GM19238 (cell line): Measurements from ENCODE around the gene LEAP2.

Source experiments
- DNase-seq: peaks from one replicate; pipeline ENCODE4 v3.0.0; 2011; ENCODE audit warnings: low spot score; ENCODE audit not compliant: insufficient read length

Gene LEAP2, protein sequence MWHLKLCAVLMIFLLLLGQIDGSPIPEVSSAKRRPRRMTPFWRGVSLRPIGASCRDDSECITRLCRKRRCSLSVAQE

DNA sequence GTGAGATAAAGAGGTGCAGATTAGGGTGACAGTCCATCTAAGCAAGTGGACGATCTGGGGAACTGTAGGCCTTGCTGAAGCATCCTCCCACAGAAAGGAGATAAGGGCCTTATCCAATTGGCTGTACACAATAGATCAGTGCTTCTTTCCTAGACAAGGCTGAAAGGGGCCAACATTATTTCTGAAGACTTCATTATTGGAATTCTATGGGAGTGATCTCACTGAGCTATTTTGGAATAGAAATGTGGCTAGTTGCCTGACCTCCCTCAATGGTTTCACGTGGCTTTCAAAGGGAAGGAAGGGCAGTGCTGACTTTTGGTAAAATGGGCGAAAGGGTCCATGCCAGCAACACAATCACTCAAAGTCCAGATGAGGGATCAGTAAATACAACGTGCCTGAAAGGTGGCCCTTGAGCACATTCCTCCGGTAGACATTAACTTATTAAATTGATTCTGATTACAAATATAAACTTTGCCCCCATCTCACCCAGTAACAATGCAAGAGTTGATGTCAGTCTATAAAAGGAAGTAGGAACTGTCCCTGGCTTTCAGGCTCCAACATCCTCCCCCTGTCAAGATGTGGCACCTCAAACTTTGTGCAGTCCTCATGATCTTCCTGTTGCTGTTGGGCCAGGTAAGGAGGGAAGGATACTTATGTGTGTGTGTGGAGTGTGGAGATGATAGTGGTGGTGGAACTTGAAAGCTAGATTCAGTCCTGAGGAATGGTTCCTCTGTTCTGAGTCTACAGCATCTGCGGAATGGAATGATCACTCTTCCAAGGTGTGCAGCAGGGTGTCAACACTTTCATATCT, at the start of gene LEAP2:
LEAP2 (plus strand) TSS at position 550 of the 811 bp plus-strand sequence; CDS start at position 577, 27 bp downstream.
- no peak for DNase-seq

DNA sequence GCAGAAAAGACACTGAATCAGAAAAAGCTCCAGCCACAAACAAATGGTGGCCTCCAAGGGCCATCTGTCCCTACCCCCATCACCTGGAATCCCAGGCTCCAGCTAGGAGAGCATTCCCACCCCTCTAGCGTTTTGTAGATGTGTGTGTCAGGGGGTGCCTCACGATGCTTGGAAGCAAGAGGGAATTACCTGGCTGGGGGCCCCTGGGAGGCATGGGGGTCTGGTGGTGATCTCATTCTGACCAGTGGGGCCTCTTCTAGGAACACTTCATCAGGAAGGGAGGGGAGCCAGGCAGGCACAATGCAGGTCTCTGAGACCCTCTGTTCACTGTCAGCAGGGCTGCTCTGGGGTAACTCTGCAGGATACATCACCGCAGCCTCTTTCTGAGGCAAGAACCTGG, 49.0 kb upstream of the LEAP2 start:
- no peak for DNase-seq

DNA sequence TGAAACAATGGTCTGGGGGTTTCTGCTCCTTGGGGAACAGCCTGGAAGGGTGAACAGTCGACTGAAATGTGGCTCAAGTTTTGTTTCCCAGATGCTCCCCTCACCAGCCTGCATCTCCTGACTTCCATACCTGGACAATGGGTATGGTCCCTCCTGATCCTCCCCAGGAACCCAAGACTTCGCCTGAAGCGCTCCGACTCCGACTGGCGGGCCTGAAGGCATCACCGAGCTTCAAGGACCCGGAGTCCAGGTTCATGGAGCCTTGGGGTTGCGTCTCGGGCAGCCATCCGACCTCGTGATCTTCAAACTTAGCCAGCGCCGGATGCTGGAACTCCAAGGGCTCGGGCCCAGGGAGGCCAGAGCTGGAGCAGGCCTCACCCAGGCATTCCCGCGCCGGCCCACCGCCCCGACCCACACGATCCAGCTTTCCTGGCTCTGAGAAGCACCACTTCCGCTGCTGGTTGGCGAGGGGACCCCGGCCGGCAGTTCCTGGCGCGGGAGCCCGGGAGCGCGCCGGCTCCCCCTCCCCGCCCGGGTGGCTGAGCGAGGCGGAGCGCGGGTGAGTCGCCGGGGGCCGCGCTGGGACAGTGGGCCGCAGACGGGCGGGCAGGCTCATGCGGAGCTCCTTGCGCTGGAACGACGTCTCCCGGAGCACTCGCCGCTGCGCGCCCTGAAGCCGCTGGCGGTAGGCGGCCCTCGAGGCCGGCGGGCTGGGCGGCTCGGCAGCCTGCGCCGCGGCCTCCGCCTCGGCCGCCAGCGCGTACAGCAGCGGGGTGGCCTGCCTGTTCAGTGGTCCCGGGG, 48.2 kb upstream of the LEAP2 start:
- no peak for DNase-seq

DNA sequence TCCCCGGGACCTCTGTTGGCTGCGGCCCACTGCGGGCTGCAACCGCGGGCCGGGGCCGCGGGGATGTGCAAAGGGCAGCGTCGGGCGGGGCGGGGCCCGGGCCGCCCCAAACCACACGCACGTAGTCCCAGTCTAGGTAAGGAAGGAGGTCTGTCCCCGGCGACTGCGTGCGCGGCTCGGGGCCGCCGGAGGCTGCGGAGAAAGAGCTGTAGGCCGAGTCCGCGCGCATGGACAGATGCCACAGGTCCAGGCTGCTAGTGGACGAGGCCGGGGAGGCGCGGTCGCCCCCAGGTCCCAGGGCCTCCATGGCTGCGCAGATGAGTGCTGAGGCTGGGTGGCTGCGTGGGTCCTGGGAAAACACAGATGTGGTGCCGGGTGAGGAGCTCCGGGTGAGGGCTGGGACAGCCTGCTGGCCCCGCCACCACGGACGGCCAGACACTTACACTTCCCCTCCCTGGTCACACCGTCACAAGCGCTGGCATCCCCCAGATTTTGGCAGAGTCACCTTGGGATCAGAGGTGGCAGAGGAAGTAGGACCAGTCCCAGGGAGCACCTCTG, 47.6 kb upstream of the LEAP2 start:
- no peak for DNase-seq

DNA sequence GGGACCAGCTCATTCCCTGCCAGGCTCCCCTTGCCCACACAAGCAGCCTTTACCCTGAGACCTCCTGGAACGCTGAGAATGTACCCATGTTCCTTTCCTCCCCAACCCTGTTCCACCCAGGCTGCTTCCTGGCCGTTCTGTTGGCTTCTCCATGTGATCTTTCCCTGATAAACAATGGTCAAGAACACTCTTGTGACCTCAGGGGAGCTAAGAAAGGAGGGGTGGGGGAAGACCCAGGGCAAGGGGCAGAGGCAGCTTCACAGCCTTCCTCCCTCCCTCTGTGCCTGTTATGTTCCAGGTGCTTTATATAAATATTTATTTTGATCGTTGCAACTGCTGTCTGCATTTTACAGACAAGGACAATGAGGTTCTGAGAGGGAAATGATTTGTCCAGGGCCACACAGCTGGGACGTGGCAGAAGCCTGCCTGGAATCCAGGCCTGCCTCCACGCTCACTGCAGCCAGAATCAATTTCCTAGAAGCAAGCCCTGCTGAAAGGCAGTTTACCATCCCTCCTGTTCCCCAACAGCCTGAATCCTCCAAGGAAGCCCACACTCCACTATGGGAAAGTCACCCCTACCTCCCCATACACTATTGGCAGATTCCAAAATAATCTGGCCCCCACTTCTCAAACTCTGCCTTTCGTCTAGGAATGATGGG, 46.9 kb upstream of the LEAP2 start:
- DNase-seq: no peak

DNA sequence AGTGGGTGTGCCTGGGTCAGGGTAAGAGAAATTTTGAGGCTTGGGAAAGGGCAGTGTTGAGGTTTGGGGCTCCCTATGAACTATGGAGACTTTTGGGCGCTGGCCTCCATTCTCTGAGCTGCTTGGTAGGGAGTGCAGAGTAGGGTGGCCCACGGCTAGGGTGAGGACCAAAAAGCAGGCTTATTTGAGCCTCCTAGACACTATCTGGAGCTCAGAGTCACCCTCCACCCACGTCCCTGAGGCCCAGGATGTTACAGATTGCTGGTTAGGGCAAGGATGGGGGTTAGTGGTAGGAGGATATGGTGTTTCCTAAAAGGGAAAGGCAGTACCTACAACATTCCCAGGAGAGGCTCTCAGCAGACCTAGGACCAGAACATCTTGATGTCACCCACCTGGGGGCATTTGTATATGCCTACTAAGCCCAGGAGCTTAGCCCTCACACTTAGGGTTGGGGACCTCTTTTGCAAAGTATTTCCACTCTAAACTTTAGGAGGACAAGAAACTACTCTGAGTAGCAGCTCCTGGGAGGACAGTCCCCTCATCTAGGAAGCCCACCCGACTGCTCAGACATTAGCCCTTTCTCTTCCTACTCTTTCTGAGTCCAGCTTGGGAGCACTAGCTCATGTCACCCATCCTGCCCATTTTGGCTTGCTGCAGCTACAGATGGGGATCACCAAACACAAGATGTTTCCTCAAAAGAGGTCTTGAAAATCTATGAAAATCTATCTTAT, 45.4 kb upstream of the LEAP2 start:
- no peak for DNase-seq

DNA sequence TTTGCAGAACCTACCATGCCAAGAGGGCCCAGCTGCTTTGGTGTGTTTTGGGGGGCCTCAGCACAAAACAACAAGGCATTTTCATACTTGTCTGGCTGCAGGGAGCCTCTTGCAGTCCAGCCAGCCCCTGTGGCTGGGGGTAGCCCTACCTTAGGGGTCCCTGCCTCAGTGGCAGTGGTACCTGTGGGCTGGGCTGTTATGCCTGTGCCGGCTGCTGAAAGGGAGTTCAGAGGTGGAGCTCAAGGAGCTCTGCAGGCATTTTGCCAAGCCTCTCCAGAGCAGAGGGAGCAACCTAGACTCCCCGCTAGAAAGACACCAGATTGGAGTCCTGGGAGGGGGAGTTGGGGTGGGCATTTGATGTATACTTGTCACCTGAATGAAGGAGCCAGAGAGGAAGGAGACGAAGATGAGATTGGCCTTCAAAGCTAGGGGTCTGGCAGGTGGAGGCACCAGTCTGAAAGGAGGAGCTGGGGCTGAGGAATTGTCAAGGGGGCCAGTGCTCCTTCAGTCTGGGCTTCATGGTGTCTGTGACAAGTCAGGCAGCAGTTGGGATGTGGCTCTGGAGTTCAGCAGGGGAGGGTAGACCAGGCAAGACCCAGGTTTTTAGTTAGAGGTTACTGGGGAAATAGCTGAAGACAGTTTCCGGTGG, 44.5 kb upstream of the LEAP2 start:
- DNase-seq: no peak

DNA sequence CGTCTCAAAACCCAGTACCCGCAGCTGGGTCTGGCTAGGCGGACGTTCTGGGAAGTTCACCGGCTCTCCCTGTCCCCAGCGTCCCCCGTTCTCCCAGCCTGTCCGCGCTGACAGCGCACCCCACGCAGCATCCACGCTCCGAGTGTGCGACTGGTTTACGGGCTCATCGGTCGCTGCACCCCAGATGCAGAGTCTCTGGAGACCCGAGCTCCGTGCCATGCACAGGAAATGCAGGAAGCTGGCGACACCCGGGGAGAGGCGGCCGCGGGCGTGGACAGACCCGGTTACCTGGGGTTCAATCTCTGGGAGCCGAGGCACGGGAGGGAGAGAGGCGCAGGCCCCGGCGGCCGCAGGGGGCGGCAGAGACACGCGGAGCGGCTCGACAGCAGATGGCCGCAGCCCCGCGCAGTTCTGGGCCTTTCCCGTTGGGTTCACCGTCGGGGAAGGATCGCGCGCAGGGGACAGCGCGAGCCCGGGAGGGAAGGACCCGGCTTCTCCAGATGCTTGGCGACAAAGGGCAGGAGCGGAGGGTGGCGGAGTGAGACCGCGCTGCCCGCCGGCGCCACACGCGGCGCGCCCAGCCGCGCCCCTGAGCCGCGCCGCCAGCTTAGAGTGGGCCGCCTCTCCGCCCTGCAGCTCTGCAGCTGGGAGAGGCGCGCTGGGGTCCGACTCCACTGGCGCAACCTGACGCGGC, 43.6 kb upstream of the LEAP2 start:
- peak; percentile 91 for DNase-seq

DNA sequence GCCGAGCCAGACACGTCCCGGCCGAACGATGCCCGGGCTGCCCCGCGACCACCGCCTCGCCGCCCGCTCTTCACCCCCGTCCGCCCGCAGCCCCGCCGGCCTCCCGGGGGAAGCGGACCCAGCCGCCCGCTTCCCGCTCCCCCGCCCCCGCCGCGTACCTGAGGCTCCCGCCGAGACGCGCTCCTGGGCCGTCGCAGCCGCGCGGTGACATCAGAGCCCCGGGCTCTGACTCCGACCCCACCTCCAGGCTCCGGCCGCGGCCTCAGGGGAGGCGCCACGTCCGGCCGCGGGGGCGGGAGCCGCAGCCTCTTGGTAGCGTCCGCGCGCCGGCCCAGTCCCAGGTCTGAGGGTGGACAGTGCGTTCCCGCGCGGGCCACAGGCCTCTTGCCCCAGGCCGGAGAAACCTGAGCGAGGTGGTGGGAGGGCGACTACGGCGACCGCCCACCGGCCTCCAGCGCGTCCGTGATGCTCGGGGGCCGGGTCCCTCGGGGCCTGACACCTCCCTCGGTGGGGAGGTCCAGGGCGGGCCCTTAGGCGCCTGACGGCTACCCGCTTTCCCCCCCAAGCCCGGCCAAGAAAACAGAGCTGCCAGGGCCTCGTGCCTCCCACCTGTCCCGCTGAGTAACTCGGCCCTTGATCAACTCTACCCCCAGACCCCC, 42.9 kb upstream of the LEAP2 start, which contains the start of gene SHROOM1:
SHROOM1 (minus strand) TSS at position 212 of the 659 bp plus-strand sequence. CDS start 4,507 bp downstream, outside the sequence.
- DNase-seq: peak; percentile 62

DNA sequence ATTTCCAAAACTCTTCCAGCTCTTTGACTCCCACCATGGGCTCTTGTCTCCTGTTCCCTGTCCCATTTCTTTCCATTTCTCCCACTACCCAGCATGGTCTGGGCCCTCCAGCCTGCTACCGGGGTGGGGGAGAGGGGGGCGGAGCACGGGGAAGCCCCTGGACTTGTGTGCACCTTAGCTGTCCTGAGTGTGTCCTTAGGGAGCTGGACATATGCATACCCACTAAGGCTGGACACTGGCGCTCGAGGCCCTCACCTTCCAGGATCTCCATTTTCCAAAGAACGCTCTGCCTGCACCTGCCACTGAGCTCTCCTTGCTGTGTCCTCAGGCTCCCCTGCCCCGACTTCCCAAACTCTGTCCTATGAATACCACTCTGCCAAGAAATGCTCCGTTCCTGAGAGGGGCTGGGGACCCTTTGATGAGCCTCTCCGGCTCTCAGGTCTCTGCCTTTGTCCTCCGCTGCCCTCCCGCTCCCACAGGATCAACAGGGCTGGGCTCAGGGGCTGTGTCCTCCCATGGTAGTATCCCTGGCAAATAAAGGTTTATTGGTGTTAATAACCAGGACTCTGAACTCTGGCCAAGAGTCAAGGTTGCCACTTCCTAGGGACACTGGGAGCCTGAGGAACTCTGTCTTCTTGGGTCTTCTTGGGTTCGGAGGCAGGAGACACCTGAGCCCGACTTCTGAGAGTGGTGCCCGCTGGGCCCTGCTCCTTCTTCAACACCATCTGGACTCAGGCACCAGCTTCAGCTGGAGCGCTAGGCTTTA, 42.2 kb upstream of the LEAP2 start:
- DNase-seq: no peak

DNA sequence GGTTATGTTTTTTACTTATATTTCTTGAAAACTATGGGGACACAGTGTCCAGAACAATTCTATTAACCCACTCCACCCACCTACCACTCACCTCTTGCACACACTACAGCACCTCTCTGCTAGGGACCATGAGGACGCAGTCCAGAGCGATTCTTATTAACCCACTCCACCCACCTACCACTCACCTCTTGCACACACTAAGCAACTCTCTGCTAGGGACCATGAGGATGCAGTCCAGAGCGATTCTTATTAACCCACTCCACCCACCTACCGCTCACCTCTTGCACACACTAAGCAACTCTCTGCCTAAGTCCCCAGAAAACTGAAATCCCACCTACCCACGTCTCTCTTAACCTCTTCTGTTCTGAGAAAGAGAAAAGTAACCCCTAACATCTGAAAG, 40.9 kb upstream of the LEAP2 start:
- DNase-seq: no peak

DNA sequence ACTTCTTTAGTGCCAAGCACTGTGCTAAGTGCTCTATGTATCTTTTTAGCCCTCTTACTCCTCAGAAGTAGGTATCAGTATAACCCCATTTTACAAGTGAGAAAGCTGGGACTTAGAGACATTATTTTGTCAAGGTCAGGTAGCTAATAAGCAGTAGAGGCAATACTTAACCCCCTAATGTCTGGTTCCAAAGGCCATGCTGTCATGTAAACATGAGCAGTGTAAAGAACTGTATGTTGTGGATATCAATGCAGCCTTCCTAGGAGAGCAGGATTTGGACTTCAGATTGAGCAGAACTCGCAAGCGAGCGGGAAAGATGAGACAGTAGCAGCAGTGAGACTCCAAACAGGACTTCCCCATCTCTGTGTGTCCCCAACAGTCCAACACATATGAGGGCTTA, 39.4 kb upstream of the LEAP2 start:
- DNase-seq: no peak

DNA sequence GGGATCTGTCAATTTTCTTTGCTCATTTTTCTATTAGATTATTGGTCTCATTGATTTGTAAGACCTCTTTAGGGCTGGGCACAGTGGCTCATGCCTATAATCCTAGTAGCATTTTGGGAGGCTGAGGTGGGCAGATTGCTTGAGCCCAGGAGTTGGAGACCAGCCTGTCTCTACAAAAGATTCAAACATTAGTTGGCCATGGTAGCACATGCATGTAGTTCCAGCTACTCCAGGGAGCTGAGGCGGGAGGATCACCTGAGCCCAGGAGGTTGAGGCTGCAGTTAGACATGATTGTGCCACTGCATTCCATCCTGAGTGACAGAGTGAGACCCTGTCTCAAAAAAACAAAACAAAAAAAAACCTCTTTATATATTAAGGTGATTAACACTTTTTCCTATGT, 36.6 kb upstream of the LEAP2 start:
- no peak for DNase-seq

DNA sequence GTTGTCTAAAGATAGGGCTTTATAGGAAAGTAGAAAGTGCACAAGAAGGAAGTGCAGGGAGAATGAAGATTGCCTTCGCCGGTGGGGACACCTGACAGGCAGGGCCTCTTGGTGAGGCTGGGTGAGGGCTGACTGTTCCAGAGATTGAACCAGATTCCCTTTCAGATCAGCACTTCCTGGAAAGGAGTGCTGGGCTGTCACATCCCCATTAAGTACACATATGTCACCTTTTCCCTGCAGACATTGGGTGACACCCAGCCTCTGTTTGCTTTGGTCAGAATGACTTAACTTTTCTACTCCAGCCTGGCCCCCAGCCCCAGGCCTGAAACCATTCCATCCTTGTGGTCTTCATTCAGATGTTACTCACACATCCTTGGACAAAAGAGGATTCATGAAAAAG, 35.6 kb upstream of the LEAP2 start:
- DNase-seq: no peak

DNA sequence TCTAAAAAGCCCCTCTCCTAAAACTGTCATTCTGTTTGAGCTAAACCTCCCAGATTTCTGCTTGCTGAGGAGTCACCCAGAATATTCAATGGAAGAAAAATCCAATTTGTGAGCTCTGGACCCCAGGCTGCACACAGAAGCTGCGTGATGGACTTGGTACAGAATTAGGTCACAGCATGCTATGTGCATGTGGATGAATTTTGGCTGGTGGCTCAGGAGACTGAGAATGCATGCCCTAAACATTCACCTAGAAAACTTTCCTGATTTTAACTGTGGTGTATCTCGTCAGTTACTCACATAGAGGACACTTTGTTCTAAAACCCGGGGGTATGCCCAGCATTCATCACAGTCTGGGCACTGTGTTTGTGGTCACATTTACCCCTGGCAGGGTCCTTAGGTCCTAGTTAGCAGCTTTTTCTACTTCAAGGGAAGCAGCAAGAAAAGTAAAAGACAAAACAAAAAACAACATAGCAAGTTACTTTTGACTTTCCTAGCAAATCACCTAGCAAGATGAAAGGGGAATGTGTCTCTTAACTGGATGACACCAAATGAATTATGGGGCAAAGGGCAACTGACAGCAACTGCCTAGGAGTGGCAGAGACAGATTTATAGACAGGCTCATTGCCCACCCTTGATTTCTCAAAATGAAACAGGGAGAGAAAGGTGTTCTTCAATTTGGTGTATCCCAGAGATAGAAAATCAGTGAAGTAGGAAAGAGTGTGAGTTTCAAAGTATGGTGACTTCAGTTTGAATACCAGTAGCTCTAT, 34.8 kb upstream of the LEAP2 start:
- no peak for DNase-seq

DNA sequence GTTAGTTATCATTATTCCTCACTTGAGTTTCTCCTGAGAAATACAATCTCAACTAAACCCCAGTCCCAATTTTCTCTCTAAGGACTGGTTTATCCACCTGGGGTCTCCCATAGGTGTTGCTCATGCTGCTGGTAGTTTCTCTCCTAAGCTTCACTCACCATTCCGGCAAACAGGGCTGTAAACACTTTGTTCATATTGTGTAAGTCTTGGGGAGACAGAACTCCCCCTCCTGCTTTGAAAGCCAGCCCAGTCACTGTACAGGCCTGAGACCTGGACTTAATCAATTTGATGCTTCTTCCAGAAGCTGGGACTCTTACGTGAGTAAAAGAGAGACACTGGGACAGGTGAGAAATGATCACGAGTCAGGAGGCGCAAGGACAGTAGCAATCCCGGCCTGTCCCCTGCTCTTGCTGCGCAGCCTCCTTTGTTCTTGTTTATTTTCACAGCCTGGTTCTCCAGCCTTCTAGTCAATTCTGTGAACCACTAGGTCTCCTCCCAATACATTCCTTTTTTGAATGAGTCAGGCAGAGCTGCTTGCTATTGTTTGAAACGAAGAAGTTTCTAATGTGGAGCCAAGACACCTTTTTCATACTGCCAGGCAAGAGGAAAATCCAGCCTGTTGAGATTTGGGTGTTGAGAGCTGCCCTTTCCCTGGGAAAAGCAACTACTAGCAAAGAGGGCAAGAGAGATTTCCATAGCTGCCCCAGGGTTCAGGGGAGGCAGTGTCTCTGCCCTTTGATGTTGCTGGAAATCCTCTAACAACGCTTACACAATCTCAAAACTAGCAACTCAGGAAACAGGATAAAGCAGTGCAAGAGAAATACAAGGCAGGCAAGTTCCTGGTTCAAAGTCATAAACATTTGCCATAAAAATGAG, 33.8 kb upstream of the LEAP2 start:
- DNase-seq: no peak

DNA sequence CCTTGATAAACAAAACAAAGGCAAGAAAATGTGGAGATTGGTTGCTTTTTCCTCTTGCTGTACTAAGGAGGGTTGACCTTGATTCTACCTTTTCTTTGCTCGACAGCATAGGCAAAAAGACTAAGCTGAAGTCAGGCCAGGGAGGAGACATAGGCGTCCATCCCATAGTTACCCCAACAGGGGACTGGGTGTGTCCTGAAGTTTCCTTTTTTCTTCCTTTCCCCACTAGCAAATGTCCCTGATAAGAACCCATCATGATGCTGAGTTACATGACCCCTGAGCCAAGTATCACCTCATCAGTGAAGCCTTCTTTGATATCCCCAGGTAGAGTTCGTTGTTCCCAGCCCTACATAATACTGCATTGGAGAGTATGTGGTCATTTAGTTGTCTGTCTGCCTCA, 33.2 kb upstream of the LEAP2 start:
- DNase-seq: no peak
